GM21390 (cell line): ENCODE data around the gene FAM3C.
"Not testable (repeated sequence)": the region's sequence is repeated elsewhere in the genome, so short reads cannot be mapped to it uniquely, and the experiment has no call there.

ENCODE experiments used
- ATAC-seq: cut with Tn5 transposase; IDR thresholded peaks from one replicate; pipeline ENCODE4 v1.9.1; 2021; ENCODE audit not compliant: unreplicated experiment

FAM3C gene

DNA sequence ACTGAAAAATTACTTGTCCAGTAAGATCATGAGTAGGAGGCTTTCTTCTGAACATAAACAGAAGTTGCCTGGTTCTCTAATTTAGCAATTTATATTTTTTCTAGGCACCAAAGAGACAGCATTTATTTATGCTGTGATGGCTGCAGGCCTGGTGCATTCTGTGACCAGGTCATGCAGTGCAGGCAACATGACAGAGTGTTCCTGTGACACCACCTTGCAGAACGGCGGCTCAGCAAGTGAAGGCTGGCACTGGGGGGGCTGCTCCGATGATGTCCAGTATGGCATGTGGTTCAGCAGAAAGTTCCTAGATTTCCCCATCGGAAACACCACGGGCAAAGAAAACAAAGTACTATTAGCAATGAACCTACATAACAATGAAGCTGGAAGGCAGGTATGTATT is 64.5 kb downstream of the FAM3C start:
- ATAC-seq = no peak

- ATAC-seq = no peak
These were observed 65.1 kb downstream of the FAM3C start for GRCh38 chr7:121331048-121331447.

DNA sequence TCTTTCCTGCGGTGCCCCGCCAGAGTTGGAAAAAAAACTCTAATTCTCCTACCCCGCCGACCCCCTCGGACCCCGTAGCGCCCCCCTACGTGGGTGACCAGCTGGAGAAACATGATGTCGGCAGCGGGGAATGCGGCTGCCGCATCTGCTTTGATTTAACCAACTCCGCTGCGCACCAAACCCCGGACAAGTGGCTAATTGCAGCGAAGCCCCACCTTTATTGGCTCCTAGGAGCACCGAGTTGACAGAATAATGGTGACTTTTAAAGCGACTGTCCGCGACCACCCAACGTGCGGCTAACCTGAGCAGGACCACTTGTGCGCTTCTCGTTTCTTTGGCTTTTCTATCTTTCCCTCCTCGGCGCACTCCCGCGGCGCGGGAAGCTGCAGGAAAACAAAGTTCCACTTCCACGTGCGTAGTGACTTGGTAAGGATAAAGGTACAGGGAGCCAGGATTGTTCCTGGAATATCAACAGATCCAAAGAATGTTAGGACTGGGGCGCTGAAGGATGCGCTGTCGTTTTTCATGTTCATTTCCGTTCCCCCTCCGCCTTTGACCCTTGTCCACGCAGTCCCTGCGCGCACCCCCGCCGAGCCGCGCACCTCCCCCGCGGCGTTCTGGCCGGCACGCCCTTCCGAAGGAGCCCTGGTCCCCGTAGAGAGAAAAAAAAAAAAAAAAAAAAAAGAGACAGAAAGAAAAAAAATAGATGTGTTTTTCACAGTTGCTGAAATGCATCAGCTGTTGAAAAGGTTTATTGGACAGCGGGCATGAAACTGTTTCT is 65.9 kb downstream of the FAM3C start:
- ATAC-seq = peak; percentile 34

DNA sequence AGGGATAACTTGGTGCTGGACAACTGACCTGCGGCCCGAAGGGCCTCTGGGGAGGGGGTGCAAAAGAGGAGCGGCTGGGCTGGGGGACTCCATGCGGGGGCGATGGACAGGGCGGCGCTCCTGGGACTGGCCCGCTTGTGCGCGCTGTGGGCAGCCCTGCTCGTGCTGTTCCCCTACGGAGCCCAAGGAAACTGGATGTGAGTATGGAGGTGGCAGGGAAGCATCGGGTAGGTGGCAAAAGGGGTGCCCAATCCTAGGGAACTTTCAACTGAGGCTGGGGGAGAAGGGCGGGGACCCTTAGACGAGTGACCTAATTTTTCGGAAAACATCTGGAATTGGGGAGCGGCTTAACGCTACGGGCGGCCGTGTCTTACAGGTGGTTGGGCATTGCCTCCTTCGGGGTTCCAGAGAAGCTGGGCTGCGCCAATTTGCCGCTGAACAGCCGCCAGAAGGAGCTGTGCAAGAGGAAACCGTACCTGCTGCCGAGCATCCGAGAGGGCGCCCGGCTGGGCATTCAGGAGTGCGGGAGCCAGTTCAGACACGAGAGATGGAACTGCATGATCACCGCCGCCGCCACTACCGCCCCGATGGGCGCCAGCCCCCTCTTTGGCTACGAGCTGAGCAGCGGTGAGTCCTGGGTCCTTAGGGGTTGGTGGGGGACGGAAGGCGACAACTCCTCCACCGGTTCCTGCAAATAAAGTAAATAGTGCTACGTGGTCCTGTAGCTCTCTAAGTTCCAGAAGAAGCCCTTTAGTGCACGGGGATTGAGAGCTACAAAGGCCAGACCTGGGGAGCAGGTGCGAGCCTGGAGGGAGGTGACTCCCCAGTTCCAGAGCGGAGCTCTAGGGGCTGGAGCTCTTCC is 66.7 kb downstream of the FAM3C start:
- peak; percentile 69 for ATAC-seq

- ATAC-seq = peak; percentile 42
These were observed 67.5 kb downstream of the FAM3C start, which contains the start of gene WNT16 for GRCh38 chr7:121328508-121329190. WNT16 (plus strand) TSS chr7:121329000; CDS start chr7:121329293, 293 bp downstream.

DNA sequence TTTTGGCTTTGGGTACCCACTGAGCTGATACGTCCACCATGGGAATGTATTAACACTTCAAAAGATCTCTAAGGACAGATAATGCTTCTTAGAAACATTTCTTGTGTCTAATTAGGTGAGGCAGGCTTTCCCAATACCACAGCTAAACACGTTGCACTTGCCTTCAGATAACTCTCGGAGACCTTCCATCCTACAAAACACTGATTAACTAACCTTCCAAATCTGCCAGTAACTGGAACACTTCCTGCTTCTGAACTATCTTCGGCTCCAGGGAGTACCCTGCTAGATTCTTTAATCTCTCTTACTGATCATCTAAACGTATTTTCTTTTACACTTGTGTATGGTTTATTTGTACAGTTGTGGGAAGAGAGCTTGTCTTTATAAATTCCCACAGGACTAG is 68.4 kb downstream of the FAM3C start:
- ATAC-seq = no peak

GRCh38 chr7:121323515-121324302 is 72.4 kb downstream of the FAM3C start:
- ATAC-seq = no peak

- no peak for ATAC-seq
These were observed 73.6 kb downstream of the FAM3C start for GRCh38 chr7:121322460-121322859.

GRCh38 chr7:121315170-121315569 is 80.9 kb downstream of the FAM3C start:
- ATAC-seq = not testable (repeated sequence)

GRCh38 chr7:121313793-121314676 is 82.1 kb downstream of the FAM3C start:
- peak; percentile 93 for ATAC-seq

DNA sequence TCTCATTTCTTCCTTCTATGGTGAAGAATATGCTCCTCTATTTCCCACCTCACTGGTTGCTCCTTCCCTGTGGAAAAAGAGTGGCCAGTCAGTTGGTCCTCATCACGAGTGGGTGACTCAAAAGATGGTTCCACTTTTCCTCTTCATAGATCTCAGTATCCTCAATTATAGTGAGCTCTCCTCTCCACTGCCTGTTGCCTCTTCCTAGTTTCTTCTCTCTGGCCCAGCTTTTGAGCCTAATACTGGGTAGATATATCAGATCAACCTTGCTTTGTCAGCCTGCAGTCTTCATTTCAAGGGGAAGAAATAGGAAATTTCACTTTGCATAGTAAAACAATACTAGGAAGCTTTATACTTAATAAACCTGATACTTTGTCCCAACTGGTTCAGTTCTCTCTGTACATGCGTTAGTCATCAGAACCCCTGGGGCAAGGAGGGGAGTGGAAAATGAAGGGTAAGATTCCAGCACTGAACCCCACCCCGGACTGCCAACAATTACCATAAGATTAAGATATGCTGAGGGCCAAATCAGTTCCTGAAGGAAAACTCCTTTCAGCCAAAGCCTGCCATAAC is 82.8 kb downstream of the FAM3C start:
- no peak for ATAC-seq

GRCh38 chr7:121307021-121307574 is 89.0 kb downstream of the FAM3C start:
- no peak for ATAC-seq

- ATAC-seq = no peak
These were observed 89.5 kb downstream of the FAM3C start for GRCh38 chr7:121306565-121306964.

DNA sequence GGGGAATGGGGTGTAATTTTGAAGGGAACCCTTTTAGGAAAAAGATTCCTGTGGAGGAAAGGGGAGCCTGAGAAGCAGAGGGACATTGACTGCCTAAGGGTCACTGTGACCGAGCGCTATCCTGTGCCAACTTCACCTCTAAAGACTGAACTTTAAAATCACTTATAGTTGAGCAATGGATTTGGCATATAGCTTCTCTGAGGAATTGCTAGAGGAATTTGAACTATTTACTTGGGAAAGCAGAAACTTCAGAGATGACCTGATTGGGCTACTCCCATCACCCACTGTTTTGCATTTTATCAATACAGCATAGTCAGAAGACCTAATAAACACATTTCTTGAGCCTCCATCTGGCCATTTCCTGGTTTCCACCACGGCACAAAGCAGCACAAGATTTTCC is 91.0 kb downstream of the FAM3C start:
- no peak for ATAC-seq

DNA sequence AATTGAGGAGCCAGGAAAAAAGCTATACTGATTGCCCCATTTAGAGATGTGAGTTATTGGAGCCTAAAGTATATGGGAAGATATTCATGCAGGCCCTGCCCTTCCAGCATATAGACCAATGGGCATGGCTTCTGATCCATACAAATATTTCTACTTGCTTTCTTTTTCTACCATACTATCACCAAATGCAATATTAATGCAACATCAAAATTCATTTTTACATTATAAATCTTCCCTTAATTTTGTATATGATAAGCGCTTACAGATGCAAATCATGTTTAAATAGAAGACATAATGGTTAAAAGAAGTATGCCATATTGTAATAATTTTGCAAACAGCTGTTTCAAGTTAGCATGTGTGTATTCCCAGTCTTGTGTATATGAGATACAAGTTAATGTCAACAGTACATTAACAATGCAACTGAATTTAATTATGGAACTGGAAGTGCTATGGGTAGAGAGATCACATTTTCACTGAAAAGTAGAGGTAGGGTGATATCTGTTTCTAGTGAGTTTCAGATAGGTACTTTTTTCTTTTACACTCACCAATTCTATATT is 91.9 kb downstream of the FAM3C start:
- ATAC-seq = no peak

DNA sequence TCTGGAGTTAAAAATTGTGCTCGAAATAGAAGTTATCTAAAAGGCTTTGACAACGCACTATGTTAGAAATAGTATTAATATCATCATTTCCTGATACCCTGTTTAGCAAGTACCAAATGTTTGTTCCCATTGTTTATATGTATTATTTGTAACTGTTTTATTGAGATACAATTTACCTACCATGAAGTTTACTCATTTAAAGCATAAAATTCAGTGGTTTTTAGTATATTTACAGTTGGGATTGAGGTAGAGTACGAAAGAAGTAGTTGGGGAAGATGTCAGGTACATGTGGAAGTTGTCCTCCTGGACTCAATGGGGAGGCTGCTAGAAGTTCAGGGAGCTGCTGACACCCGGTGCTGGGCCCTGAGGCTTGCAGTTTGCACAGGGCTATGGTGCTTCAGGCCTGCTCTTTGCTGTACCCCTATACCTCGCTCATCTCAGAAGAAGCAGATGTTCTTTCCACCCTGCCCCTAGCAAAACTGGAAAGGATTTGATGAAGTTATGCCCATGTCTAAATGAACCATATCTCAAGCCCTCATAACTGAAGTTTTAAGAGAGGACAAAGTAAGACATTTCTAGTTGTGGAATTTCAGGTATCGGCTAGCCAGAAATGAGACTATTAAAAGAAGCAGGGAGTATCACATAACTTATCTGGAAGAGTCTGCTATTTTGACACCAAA is 92.5 kb downstream of the FAM3C start:
- ATAC-seq = no peak

- peak; percentile 87 for ATAC-seq
These were observed 93.8 kb downstream of the FAM3C start for GRCh38 chr7:121302214-121302745.
